Stimulated activated CD8-positive, alpha-beta memory T cell treated with anti-CD3 and anti-CD28 coated beads, Interleukin-7, amount 100 ng/mL, for 1 hour (primary cell): Measurements from ENCODE around the gene BBS9.
"Not testable (repeated sequence)": the region's sequence is repeated elsewhere in the genome, so short reads cannot be mapped to it uniquely, and the experiment has no call there.

Source experiments
- DNase-seq, 2 donors: peaks; one replicate each; pipeline ENCODE4 v3.0.0-alpha.2; 2020; ENCODE audit warnings: low read depth in 2 of 2

BBS9 gene

GRCh38 chr7:33276325-33276724 is 147.0 kb downstream of the BBS9 start:
- no peak for DNase-seq

DNA sequence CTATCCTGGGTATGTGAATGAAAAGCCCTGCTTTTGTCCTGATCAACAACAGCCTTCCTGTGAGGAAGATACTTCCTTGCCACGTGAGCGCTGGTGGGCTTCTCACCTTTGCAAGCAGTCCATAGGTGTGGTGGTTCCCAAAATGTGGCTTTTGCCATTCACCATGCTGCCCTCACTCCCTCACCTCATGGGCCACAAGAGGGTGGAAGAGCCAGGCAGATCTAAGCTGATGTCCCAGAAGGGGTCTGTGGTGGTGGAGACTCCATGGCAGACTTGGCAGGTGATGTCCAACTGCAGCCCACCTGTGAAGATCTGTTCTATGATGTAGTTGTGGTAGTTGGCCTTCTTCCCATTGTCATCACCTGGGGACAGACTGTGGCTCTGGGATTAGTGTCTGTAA is 147.4 kb downstream of the BBS9 start:
- DNase-seq, result no peak

- DNase-seq, result no peak
These were observed 148.7 kb downstream of the BBS9 start for GRCh38 chr7:33278095-33278494.

- DNase-seq, result no peak
These were observed 157.1 kb downstream of the BBS9 start for GRCh38 chr7:33286501-33286900.

GRCh38 chr7:33287738-33288137 is 158.4 kb downstream of the BBS9 start:
- DNase-seq, result no peak

DNA sequence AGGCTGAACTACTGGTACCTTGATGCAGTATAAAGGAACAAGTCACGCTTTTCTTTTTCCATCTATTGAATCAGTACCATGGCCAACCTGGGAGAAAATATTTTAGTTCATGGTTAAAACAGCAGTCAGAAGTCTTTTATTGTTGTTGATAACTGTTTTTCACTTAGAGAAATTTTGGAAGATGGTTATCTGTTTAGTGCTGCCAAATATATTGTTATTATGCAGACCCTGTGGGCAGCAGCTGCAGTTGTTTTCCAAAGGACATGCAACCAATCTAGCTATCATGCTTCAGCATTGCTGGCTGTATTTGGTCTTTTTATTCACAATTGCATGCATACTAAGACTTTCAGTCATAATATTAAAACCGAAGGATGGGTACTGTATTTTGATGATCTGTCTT is 169.5 kb downstream of the BBS9 start:
- no peak for DNase-seq

GRCh38 chr7:33299425-33299824 is 170.1 kb downstream of the BBS9 start:
- DNase-seq, result no peak

GRCh38 chr7:33300131-33300530 is 170.8 kb downstream of the BBS9 start:
- no peak for DNase-seq

- no peak for DNase-seq
These were observed 171.4 kb downstream of the BBS9 start for GRCh38 chr7:33300742-33301141.

- not testable (repeated sequence) for DNase-seq
These were observed 174.7 kb downstream of the BBS9 start for GRCh38 chr7:33303978-33304557.

DNA sequence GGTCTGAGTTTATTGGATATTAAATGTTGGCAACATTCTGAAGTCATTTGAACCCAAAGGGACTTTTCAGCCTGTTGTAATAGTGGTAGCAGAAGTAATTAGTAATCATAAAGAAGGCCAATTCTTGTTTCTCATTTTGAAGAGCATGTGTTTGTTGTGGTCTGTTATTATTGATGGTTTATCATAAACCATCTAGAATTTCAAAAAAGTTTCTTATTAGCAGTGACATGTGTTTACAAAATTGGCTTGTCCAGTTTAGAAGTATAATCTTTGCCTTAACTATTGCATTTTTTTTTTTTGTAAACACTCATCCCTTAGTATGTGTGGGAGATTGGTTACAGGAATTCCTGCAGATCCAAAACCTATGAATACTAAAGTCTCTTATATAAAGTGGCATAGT is 177.8 kb downstream of the BBS9 start:
- no peak for DNase-seq

- no peak for DNase-seq
These were observed 181.2 kb downstream of the BBS9 start for GRCh38 chr7:33310546-33310945.

DNA sequence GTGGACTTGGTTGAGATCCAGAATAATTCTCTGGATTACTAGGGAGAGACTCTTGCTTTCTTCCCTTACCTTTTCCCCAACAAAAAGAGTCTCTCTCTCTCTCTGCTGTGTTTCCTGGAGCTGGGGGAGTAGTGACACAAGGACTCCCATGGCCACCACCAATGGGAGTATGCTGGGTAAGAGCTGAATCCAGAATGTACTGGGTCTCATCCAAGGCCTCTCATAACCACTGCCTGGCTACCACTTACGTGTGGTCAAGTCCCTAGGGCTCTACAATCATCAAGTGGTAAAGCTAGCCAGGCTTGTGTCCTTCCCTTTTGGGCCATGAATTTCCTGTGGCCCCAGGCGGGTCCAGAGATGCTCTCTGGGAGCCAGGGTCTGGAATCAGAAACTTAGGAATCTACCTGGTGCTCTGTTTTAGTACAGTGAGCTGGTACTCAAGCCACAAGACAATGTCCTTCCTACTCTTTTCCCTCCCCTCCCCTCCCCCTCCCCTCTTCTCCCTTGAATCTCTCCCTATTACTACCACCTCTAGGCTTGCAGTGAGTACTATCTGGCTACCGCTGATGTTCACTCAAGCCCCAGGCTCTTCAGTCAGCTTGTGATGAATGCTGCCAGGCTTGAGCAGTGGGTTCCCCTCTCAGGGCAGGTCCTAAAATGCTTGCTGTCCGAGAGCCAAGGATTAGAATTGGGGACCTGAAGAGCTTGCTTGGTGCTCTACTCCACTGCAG is 196.6 kb downstream of the BBS9 start:
- no peak for DNase-seq

DNA sequence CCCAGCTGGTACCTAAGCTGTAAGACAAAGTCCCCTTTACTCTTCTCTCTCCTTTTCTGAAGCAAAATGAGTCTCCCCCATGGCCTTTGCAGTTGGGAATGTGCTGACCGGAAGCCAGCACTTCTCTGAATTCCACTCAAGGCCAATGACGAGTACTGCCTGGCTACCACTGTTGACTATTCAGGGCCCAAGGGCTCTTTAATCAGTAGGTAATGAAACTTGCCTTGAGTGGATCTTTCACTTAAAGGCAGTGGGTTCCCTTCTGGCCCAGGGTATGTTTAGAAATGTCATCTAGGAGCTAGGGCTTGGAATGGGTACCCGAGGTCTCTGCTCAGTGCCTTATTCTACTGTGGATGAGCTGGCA is 197.1 kb downstream of the BBS9 start:
- no peak for DNase-seq

- DNase-seq, result no peak
These were observed 198.1 kb downstream of the BBS9 start for GRCh38 chr7:33327427-33327826.

GRCh38 chr7:33334349-33334748 is 205.0 kb downstream of the BBS9 start:
- DNase-seq, result no peak

- no peak for DNase-seq
These were observed 207.5 kb downstream of the BBS9 start for GRCh38 chr7:33336820-33337219.

DNA sequence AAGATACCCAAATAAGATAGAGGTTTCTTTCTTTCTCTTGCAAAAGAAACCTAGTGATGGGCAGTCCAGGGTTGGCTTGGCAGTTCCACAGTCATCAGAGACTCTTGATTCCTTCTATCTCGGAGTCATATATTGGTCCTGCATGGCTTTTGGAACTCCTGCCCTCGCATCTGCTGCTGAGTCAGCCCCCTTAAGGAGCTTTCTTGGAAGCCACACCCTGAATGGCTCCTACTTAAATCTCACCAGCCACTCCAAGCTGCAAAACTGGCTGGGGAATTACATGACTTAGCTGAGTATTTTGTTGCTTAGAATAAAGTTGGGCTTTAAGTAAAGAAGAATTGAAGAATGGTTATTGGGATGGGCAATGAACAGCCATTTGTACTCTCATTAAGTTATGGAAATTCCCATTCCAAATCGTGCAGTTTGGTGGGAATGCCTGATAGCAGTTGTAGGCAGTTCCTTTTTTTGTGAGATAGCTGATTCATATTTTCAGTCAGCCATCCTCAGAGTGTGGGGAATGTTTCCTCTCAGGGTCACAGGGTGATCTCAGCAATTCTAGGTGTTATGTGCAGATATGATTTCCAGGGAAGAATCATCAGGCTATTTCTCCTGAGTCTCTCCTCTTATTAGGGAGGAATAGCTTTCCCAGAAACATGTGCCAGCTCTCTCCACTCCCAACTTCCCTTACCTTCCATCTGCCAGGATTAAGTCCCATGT is 209.9 kb downstream of the BBS9 start:
- DNase-seq, result no peak

- DNase-seq, result no peak
These were observed 216.7 kb downstream of the BBS9 start for GRCh38 chr7:33346055-33346454.

DNA sequence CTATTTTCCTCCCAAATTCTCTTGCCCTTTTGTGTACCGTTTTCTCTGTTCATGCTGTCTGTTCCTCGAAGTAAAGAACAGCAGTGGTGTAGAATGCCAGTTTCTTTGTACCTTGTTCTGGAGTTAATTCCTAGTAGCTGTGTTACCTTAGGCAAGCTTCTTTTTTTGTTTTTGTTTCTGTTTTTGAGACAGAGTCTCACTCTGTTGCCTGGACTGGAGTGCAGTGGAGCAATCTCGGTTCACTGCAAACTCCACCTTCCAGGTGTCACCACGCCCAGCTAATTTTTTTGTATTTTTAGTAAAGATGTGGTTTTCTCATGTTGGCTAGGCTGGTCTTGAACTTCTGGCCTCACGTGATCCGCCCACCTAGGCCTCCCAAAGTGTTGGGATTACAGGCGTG is 221.2 kb downstream of the BBS9 start:
- no peak for DNase-seq

DNA sequence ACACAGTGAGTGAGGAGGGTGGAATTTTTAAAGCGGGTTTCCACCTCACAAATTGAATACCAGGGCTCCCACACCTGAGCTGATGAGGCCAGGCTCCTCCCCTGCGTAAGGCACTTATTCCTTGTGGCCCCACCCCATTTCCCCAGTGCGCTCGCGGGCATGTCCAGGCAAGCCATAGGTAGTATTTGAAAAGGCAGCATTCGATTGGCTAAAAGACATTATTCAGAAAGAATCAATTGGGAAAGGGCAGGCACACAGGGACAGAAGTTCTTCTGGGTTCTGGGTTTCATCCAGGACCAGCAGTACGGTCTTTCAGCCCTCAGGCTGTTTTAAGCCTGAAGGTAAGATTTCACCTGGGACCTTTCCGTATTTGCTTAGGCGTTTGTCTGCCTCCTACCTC is 222.3 kb downstream of the BBS9 start:
- no peak for DNase-seq

DNA sequence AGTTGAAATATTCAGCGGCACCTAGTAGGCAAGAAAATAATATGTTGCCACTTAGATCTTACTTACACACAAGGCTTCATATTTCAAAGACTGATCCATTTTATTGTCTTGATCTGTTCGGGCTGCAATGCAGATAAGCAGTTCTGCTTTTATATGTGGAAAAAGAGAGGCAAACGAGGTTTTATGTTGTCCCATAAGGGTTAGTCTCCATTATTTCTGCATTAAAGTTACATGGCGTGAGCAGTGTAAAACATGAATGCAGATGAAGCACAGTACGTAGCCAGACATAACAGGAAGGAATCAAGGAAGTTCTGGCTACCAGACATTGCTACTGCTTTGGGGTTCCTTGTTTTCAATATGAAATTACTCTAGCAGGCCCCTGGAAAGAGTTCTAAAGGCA is 224.8 kb downstream of the BBS9 start:
- DNase-seq, result no peak

DNA sequence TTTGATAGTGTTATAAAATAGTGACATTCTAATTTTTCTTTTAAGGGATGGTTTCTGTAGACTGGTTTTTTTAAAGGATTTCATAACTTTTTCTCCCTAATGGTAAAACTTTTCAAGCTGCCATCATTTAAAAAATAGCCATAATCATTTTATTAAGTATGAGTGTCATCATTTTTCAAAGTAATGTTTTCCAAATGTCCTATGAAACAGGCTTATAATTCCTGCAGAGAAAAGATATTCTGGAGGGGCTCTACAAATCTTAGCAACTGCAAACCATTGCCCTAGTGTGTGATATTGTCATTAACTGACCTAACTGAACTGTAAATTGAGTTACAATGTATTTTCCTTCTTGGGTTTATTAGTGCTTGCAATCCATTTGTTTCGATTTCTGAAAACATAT is 226.0 kb downstream of the BBS9 start:
- no peak for DNase-seq
